ENCODE results near the gene TCF4. TPM values are rescaled to one million over a fixed set of nuclear protein-coding genes. Genes with fewer than 3 reads are reported as not detected.

TCF4 gene
- polyA plus RNA-seq, 1 of the 3 experiments (the other 2 are of a cell fraction) = 39.1 TPM

DNA sequence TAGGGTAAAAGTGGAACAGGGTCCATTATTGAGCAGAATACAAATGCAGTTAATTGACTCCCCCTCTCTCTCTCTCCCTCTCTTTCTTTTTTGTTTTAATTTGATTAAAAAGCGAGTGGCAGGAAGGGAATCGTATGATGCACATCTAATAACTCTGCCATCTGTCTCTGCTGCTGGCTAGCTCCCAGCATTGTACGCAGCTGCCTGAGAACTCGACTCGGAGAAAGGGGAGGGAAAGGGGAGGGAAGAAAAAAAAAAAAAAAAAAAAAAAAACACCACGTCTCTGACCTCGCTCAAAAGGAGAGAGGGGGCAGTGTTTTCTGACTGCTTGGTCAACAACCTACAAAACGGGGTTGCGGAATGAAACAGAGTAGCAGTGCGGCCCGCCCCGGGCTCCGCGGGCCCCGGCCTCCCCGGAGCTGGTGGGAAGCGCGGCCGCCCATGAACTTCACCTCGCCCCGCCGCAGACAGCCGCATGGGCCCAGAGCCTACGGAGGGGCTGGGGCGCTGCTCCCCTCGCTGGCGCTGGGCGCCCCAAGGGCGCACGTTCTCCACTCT, 265.7 kb downstream of the TCF4 start:
- POLR2A ChIA-PET = interaction anchor here (0.5 to 7.1 kb wide), 20 partner anchors 9 to 457 kb away, joined by 3 to 85 read pairs (median 4); no protein-coding TSS in a partner anchor
- H3K4me1 ChIP-seq (ENCODE audit: control insufficient read depth in 1 of 2, insufficient read depth in 2 of 2, low read depth in 1 of 2, low read length in 1 of 2) = peaks cover 31 to 33% of the 10 kb centered on the region in 2 experiments
- H3K27me3 ChIP-seq (ENCODE audit: insufficient read depth) = no peaks in the 10 kb centered on the region
- no peaks in the 10 kb centered on the region for H4K20me1 ChIP-seq (ENCODE audit: insufficient read depth)
- CTCF ChIA-PET = interaction anchor here (0.9 to 7.1 kb wide), 16 partner anchors 10 to 471 kb away, joined by 3 to 36 read pairs (median 4); no protein-coding TSS in a partner anchor
- no peaks in the 10 kb centered on the region for H3K9me3 ChIP-seq
- no peaks in the 10 kb centered on the region for H3K36me3 ChIP-seq (replicated peaks in 1 of 2; ENCODE audit: control insufficient read depth in 1 of 2, insufficient read depth in 2 of 2, low read length in 1 of 2)
- H2AFZ ChIP-seq (ENCODE audit: low read depth) = peak overlapping the region; percentile 18; the same call in 1 of the 2 replicates
- peak overlapping the region; percentile 78 to 80 for H3K4me3 ChIP-seq (ENCODE audit: low read depth in 2 of 2, low read length in 1 of 2)
- H3K79me2 ChIP-seq (ENCODE audit: insufficient read depth) = peaks cover 88% of the 10 kb centered on the region
- no peaks in the 10 kb centered on the region for H3K9me2 ChIP-seq
- H3K4me2 ChIP-seq = peak overlapping the region; percentile 79
- peak overlapping the region; percentile 95 to 100 for H3K27ac ChIP-seq (ENCODE audit: low read depth in 2 of 2, low read length in 1 of 2)
- peak; percentile 77 for DNase-seq
- H3K9ac ChIP-seq = peak overlapping the region; percentile 86
- WGBS (ENCODE audit: low lambda C conversion rate) = 2% methylated on average over 21 of the region's 30 CpGs
- peaks cover 26% of the 10 kb centered on the region for H3F3A ChIP-seq (replicated peaks; ENCODE audit: insufficient read depth)
- TF ChIP-seq EZH2phosphoT487 (IDR thresholded peaks at IDR 0.05; ENCODE audit: borderline replicate concordance, low read depth) (no peak), FOSL2 (IDR thresholded peaks at IDR 0.05; ENCODE audit: borderline replicate concordance, low read depth) (no peak), YY1 (IDR thresholded peaks at IDR 0.05; ENCODE audit: low read depth) (no peak), TCF12 (IDR thresholded peaks at IDR 0.05) (peak; percentile 83), RCOR1 (IDR thresholded peaks at IDR 0.05; ENCODE audit: low read length) (peak; percentile 88), GATA2 (CRISPR knock-in tag; IDR thresholded peaks at IDR 0.05) (peak; percentile 74), RFX5 (IDR thresholded peaks at IDR 0.05; ENCODE audit: low read length) (no peak; the same call in 1 of the 2 replicates), SIN3A (IDR thresholded peaks at IDR 0.05; ENCODE audit: borderline replicate concordance, low read depth, low read length) (0 out of 2 replicates have a peak, but pooled peaks have one; percentile 72), ELF1 (IDR thresholded peaks at IDR 0.05) (no peak), TAF1 (IDR thresholded peaks at IDR 0.05; ENCODE audit: borderline replicate concordance, low read depth, low read length) (peak; percentile 54; the same call in 1 of the 2 replicates), RAD21 (IDR thresholded peaks at IDR 0.05; ENCODE audit: low read length) (peak; percentile 44; the same call in 1 of the 2 replicates), SMC3 (IDR thresholded peaks at IDR 0.05; ENCODE audit: low read depth, low read length) (no peak; the same call in 1 of the 2 replicates), NRF1 (IDR thresholded peaks at IDR 0.05; ENCODE audit: low read depth, low read length) (no peak), POLR2AphosphoS5 (IDR thresholded peaks at IDR 0.05; ENCODE audit: low read depth, low read length) (peak; percentile 59), FOXJ3 (CRISPR knock-in tag; IDR thresholded peaks at IDR 0.05) (peak; percentile 83), MXI1 (IDR thresholded peaks at IDR 0.05; ENCODE audit: low read depth, low read length) (peak; percentile 26), JUND (IDR thresholded peaks at IDR 0.05) (peak; percentile 23; the same call in 1 of the 2 replicates)
- TF ChIP-seq, protein P1, sequence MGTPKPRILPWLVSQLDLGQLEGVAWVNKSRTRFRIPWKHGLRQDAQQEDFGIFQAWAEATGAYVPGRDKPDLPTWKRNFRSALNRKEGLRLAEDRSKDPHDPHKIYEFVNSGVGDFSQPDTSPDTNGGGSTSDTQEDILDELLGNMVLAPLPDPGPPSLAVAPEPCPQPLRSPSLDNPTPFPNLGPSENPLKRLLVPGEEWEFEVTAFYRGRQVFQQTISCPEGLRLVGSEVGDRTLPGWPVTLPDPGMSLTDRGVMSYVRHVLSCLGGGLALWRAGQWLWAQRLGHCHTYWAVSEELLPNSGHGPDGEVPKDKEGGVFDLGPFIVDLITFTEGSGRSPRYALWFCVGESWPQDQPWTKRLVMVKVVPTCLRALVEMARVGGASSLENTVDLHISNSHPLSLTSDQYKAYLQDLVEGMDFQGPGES (IDR thresholded peaks at IDR 0.05; ENCODE audit: low read depth, low read length) = no peak
- TF ChIP-seq, protein P2, sequence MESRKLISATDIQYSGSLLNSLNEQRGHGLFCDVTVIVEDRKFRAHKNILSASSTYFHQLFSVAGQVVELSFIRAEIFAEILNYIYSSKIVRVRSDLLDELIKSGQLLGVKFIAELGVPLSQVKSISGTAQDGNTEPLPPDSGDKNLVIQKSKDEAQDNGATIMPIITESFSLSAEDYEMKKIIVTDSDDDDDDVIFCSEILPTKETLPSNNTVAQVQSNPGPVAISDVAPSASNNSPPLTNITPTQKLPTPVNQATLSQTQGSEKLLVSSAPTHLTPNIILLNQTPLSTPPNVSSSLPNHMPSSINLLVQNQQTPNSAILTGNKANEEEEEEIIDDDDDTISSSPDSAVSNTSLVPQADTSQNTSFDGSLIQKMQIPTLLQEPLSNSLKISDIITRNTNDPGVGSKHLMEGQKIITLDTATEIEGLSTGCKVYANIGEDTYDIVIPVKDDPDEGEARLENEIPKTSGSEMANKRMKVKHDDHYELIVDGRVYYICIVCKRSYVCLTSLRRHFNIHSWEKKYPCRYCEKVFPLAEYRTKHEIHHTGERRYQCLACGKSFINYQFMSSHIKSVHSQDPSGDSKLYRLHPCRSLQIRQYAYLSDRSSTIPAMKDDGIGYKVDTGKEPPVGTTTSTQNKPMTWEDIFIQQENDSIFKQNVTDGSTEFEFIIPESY (IDR thresholded peaks at IDR 0.05; ENCODE audit: borderline replicate concordance, low read depth) = no peak
- TF ChIP-seq, protein P3, sequence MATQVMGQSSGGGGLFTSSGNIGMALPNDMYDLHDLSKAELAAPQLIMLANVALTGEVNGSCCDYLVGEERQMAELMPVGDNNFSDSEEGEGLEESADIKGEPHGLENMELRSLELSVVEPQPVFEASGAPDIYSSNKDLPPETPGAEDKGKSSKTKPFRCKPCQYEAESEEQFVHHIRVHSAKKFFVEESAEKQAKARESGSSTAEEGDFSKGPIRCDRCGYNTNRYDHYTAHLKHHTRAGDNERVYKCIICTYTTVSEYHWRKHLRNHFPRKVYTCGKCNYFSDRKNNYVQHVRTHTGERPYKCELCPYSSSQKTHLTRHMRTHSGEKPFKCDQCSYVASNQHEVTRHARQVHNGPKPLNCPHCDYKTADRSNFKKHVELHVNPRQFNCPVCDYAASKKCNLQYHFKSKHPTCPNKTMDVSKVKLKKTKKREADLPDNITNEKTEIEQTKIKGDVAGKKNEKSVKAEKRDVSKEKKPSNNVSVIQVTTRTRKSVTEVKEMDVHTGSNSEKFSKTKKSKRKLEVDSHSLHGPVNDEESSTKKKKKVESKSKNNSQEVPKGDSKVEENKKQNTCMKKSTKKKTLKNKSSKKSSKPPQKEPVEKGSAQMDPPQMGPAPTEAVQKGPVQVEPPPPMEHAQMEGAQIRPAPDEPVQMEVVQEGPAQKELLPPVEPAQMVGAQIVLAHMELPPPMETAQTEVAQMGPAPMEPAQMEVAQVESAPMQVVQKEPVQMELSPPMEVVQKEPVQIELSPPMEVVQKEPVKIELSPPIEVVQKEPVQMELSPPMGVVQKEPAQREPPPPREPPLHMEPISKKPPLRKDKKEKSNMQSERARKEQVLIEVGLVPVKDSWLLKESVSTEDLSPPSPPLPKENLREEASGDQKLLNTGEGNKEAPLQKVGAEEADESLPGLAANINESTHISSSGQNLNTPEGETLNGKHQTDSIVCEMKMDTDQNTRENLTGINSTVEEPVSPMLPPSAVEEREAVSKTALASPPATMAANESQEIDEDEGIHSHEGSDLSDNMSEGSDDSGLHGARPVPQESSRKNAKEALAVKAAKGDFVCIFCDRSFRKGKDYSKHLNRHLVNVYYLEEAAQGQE (IDR thresholded peaks at IDR 0.05; ENCODE audit: low read depth, low read length) = peak; percentile 76; the same call in 1 of the 2 replicates
- TF ChIP-seq, protein P4, sequence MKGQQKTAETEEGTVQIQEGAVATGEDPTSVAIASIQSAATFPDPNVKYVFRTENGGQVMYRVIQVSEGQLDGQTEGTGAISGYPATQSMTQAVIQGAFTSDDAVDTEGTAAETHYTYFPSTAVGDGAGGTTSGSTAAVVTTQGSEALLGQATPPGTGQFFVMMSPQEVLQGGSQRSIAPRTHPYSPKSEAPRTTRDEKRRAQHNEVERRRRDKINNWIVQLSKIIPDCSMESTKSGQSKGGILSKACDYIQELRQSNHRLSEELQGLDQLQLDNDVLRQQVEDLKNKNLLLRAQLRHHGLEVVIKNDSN (IDR thresholded peaks at IDR 0.05; ENCODE audit: borderline replicate concordance, low read depth) = no peak
- TF ChIP-seq, protein P5, sequence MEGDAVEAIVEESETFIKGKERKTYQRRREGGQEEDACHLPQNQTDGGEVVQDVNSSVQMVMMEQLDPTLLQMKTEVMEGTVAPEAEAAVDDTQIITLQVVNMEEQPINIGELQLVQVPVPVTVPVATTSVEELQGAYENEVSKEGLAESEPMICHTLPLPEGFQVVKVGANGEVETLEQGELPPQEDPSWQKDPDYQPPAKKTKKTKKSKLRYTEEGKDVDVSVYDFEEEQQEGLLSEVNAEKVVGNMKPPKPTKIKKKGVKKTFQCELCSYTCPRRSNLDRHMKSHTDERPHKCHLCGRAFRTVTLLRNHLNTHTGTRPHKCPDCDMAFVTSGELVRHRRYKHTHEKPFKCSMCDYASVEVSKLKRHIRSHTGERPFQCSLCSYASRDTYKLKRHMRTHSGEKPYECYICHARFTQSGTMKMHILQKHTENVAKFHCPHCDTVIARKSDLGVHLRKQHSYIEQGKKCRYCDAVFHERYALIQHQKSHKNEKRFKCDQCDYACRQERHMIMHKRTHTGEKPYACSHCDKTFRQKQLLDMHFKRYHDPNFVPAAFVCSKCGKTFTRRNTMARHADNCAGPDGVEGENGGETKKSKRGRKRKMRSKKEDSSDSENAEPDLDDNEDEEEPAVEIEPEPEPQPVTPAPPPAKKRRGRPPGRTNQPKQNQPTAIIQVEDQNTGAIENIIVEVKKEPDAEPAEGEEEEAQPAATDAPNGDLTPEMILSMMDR (IDR thresholded peaks at IDR 0.05) = peak; percentile 37; the same call in 1 of the 2 replicates
- TF ChIP-seq, protein P6, sequence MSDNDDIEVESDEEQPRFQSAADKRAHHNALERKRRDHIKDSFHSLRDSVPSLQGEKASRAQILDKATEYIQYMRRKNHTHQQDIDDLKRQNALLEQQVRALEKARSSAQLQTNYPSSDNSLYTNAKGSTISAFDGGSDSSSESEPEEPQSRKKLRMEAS (IDR thresholded peaks at IDR 0.05; ENCODE audit: low read depth) = peak; percentile 51; the same call in 1 of the 2 replicates
